ENCODE results near the gene COPG1. TPM values are rescaled to one million over a fixed set of nuclear protein-coding genes. Genes with fewer than 3 reads are reported as not detected.
A peak's percentile ranks its signal among the peaks of the same experiment; 100 is the strongest.

The COPG1 gene
- total and polyA plus RNA-seq, 2 of the 13 experiments (the other 11 are each of a cell fraction or from before 2014, with no cell fraction given): 98.6 to 166 TPM

- TF ChIP-seq ZNF644 (CRISPR knock-in tag; IDR thresholded peaks at IDR 0.05; ENCODE audit: low read depth) (0 out of 2 replicates have a peak, but pooled peaks have one; percentile 37), ZKSCAN8 (CRISPR knock-in tag; IDR thresholded peaks at IDR 0.05; ENCODE audit: borderline replicate concordance) (no peak), PCBP2 (optimal IDR thresholded peaks at IDR 0.05; ENCODE audit: low read depth, low read length, poor library complexity, severe bottlenecking) (no peak), ZNF432 (CRISPR knock-in tag; IDR thresholded peaks at IDR 0.05; ENCODE audit: borderline replicate concordance) (no peak), NFYB (CRISPR knock-in tag; IDR thresholded peaks at IDR 0.05) (peak; percentile 42), ZNF343 (CRISPR knock-in tag; IDR thresholded peaks at IDR 0.05) (no peak), ZNF30 (CRISPR knock-in tag; IDR thresholded peaks at IDR 0.05) (no peak), ZNF547 (CRISPR knock-in tag; IDR thresholded peaks at IDR 0.05) (no peak), SAP130 (CRISPR knock-in tag; IDR thresholded peaks at IDR 0.05; ENCODE audit: low read depth) (peak; percentile 54), SPEN (CRISPR knock-in tag; IDR thresholded peaks at IDR 0.05; ENCODE audit: low read depth) (no peak), DNMT1 (CRISPR knock-in tag; IDR thresholded peaks at IDR 0.05) (no peak), SUZ12 (IDR thresholded peaks at IDR 0.05; ENCODE audit: low read depth, low read length) (no peak), NR2F2 (IDR thresholded peaks at IDR 0.05; ENCODE audit: borderline replicate concordance, low read depth) (0 out of 2 replicates have a peak, but pooled peaks have one; percentile 48), ZFY (CRISPR knock-in tag; IDR thresholded peaks at IDR 0.05) (peak; percentile 53), ELF3 (CRISPR knock-in tag; IDR thresholded peaks at IDR 0.05) (0 out of 2 replicates have a peak, but pooled peaks have one; percentile 18), HOMEZ (CRISPR knock-in tag; IDR thresholded peaks at IDR 0.05; ENCODE audit: low read depth) (0 out of 2 replicates have a peak, but pooled peaks have one; percentile 59), POGZ (CRISPR knock-in tag; IDR thresholded peaks at IDR 0.05) (no peak), ZNF614 (CRISPR knock-in tag; IDR thresholded peaks at IDR 0.05; ENCODE audit: borderline replicate concordance) (no peak), TOPORS (CRISPR knock-in tag; IDR thresholded peaks at IDR 0.05) (no peak), U2AF2 (IDR thresholded peaks at IDR 0.05; ENCODE audit: low read depth, low read length) (no peak), NCOA2 (CRISPR knock-in tag; IDR thresholded peaks at IDR 0.05) (peak; percentile 46; the same call in 1 of the 2 replicates), HNF4A (CRISPR knock-in tag; IDR thresholded peaks at IDR 0.05) (peak; percentile 87), NFE2 (CRISPR knock-in tag; IDR thresholded peaks at IDR 0.05) (no peak), ZNF350 (CRISPR knock-in tag; IDR thresholded peaks at IDR 0.05; ENCODE audit: borderline replicate concordance, low read depth) (peak; percentile 31; the same call in 1 of the 2 replicates), ZNF780A (CRISPR knock-in tag; IDR thresholded peaks at IDR 0.05) (no peak), ZSCAN25 (CRISPR knock-in tag; IDR thresholded peaks at IDR 0.05) (no peak), FOXC1 (CRISPR knock-in tag; IDR thresholded peaks at IDR 0.05; ENCODE audit: borderline replicate concordance) (0 out of 2 replicates have a peak, but pooled peaks have one; percentile 42), ELF1 (CRISPR knock-in tag; IDR thresholded peaks at IDR 0.05) (no peak), NCOA5 (CRISPR knock-in tag; IDR thresholded peaks at IDR 0.05) (no peak; the same call in 1 of the 2 replicates), AGO2 (optimal IDR thresholded peaks at IDR 0.05; ENCODE audit: low read depth, low read length) (peak; percentile 73), ZNF740 (CRISPR knock-in tag; IDR thresholded peaks at IDR 0.05) (0 out of 2 replicates have a peak, but pooled peaks have one; percentile 4)
- TF ChIP-seq, protein P1, sequence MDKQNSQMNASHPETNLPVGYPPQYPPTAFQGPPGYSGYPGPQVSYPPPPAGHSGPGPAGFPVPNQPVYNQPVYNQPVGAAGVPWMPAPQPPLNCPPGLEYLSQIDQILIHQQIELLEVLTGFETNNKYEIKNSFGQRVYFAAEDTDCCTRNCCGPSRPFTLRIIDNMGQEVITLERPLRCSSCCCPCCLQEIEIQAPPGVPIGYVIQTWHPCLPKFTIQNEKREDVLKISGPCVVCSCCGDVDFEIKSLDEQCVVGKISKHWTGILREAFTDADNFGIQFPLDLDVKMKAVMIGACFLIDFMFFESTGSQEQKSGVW (CRISPR knock-in tag; IDR thresholded peaks at IDR 0.05; ENCODE audit: borderline replicate concordance): no peak
Observed at GRCh38 chr3:129313665-129314385, 64.4 kb downstream of the COPG1 start (continued).
